Chondrocyte (in vitro differentiated cells): ENCODE measurements around the gene CPXM1. TPM values are rescaled to one million over a fixed set of nuclear protein-coding genes. Genes with fewer than 3 reads are reported as not detected.

Experiments used
- DNase-seq: peaks from one replicate; pipeline ENCODE4 v3.0.0; 2021; ENCODE audit warnings: mixed read lengths, low spot score
- H3K27ac Mint-ChIP-seq: one replicate; pipeline ENCODE4 v1.8.0; 2021; ENCODE audit warnings: mild to moderate bottlenecking, moderate library complexity, mixed read lengths; ENCODE audit not compliant: unreplicated experiment
- H3K27me3 Mint-ChIP-seq: 2 replicates; pipeline ENCODE4 v1.8.0; 2021; ENCODE audit warnings: low read depth, mixed read lengths
- H3K36me3 Mint-ChIP-seq: 2 replicates; pipeline ENCODE4 v1.8.0; 2021; ENCODE audit warnings: low read depth, mixed read lengths
- H3K4me1 Mint-ChIP-seq: 2 replicates; pipeline ENCODE4 v1.8.0; 2021; ENCODE audit warnings: low read depth, mild to moderate bottlenecking, mixed read lengths
- H3K4me3 Mint-ChIP-seq: one replicate; pipeline ENCODE4 v1.8.0; 2021; ENCODE audit warnings: mild to moderate bottlenecking, moderate library complexity, mixed read lengths; ENCODE audit not compliant: unreplicated experiment
- H3K9me3 Mint-ChIP-seq: 2 replicates; pipeline ENCODE4 v1.8.0; 2021; ENCODE audit warnings: low read depth, mixed read lengths
- CTCF ChIP-seq: fragments of 200-600 bp; sonication (generic); IDR thresholded peaks from 2 replicates; pipeline ENCODE4 v1.5.0; 2021; ENCODE audit warnings: antibody characterized with exemption, mild to moderate bottlenecking, moderate library complexity
- total RNA-seq: library from RNA; stranded (reverse); gene quantifications from 3 replicates; pipeline ENCODE4 v1.2.1, GENCODE V29; 2021

Gene CPXM1
- total RNA-seq, 1 donor from 2014 or later = 6.3 TPM

- peaks cover 3% of the 10 kb centered on the region for H3K36me3 Mint-ChIP-seq
- TF ChIP-seq CTCF = no peak
- H3K4me1 Mint-ChIP-seq = peaks cover 7% of the 10 kb centered on the region
- no peak overlapping the region for H3K4me3 Mint-ChIP-seq
- peaks cover under 1% of the 10 kb centered on the region for H3K9me3 Mint-ChIP-seq
- H3K27me3 Mint-ChIP-seq = peaks cover 38% of the 10 kb centered on the region
- no peak overlapping the region for H3K27ac Mint-ChIP-seq
- DNase-seq = peak; percentile 86
These were observed 5.0 kb downstream of the CPXM1 start for GRCh38 chr20:2795451-2795850.

DNA sequence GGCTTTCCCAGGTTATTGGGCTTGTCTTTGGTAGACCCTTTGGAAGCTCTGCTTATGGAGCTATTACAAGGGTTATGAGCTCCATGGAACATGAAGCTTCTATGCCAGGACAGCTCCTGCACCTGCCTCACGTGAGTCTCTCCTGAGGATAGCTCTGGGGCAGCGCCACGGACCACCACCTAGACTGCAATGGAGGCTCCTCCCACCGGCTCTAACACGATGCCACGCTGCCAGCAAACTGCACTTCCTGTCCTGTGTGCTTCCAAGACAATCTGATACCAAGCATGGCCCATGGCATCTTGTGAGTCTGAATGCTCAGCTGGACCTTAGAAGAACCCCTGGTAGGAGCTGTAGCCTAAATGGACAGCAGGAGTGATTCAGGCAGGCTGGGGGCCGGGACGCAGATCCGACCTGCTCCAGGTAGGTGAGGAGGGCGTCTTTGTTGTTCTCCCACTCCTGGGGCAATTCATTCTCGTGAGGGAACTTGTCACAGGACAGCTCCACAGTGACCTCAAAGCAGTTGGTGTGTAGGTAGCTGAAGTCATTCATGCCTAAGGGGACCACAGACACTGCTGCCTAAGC, 5.5 kb downstream of the CPXM1 start:
- Mint-ChIP-seq H3K27ac (no peak overlapping the region), H3K4me3 (no peak overlapping the region), H3K27me3 (peaks cover 41% of the 10 kb centered on the region), H3K4me1 (peaks cover 5% of the 10 kb centered on the region), H3K36me3 (peaks cover 3% of the 10 kb centered on the region), H3K9me3 (peaks cover 3% of the 10 kb centered on the region)
- no peak for DNase-seq
- no peak for TF ChIP-seq CTCF

- Mint-ChIP-seq H3K4me1 (no peaks in the 10 kb centered on the region), H3K9me3 (peaks cover 3% of the 10 kb centered on the region), H3K27ac (no peak overlapping the region), H3K4me3 (no peak overlapping the region), H3K27me3 (peaks cover 42% of the 10 kb centered on the region), H3K36me3 (peaks cover 2% of the 10 kb centered on the region)
- no peak for TF ChIP-seq CTCF
- DNase-seq = peak; percentile 75
These were observed 6.2 kb downstream of the CPXM1 start for GRCh38 chr20:2794202-2794748.

DNA sequence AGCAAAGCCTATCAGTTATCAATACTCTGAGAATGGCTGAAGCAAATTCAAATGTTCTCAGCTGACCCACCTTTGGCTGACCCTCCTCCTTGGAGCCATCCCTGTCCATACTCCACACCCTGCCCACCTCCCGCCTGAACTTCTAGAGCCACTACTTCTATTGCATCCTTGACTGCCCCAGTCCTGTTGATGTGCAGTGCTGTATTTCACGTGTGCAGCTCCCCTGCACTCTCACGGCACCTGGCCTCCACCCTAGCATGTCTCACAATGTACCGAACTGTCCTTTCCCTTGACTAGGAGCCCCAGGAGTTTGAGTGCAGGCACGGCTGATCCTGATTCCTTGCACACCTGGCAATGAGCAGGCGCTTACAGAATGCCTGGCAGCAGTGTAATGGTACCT, 7.0 kb downstream of the CPXM1 start:
- Mint-ChIP-seq H3K36me3 (peaks cover 2% of the 10 kb centered on the region), H3K4me3 (no peak overlapping the region), H3K4me1 (no peaks in the 10 kb centered on the region), H3K27ac (no peak overlapping the region), H3K9me3 (peaks cover 3% of the 10 kb centered on the region), H3K27me3 (peaks cover 48% of the 10 kb centered on the region)
- TF ChIP-seq CTCF = no peak
- DNase-seq = peak; percentile 65

- H3K27me3 Mint-ChIP-seq = peaks cover 34% of the 10 kb centered on the region
- DNase-seq = no peak
These were observed 16.4 kb downstream of the CPXM1 start for GRCh38 chr20:2783908-2784566.

More at GRCh38 chr20:2783908-2784566, 16.4 kb downstream of the CPXM1 start:
- no peak overlapping the region for H3K27ac Mint-ChIP-seq
- TF ChIP-seq CTCF = no peak
- peaks cover 3% of the 10 kb centered on the region for H3K36me3 Mint-ChIP-seq
- peaks cover 5% of the 10 kb centered on the region for H3K9me3 Mint-ChIP-seq
- H3K4me1 Mint-ChIP-seq = no peaks in the 10 kb centered on the region
- no peak overlapping the region for H3K4me3 Mint-ChIP-seq
